Activated CD8-positive, alpha-beta memory T cell treated with anti-CD3 and anti-CD28 coated beads for 4 hours (primary cell): ENCODE data around the gene CYP4B1.

Experiments
- DNase-seq, 2 donors: peaks; one replicate each; pipeline ENCODE4 v3.0.0-alpha.2; 2020; ENCODE audit warnings: low read depth in 2 of 2

CYP4B1 gene

GRCh38 chr1:46797696-46798470 is 963 bp upstream of the CYP4B1 start:
- DNase-seq = no peak

DNA sequence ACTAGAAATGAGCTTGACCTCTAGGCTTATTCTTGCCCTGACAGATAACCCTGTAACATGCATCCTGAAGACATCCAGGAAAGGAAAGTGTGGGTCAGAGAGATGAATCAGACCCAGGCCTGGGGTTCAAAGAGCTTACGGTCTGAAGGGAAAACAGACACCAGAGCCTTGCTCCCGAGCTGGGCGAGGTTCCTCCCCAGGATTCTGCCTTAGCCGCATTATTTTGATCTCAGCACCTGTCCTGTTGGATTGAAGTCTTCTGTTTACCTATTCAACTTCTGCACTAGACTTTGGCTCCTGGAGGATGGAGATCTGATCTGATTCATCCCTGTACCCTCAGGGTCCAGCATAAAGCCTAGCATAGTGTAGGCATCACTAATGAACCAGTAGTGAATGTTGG is 1.9 kb downstream of the CYP4B1 start:
- DNase-seq = no peak

DNA sequence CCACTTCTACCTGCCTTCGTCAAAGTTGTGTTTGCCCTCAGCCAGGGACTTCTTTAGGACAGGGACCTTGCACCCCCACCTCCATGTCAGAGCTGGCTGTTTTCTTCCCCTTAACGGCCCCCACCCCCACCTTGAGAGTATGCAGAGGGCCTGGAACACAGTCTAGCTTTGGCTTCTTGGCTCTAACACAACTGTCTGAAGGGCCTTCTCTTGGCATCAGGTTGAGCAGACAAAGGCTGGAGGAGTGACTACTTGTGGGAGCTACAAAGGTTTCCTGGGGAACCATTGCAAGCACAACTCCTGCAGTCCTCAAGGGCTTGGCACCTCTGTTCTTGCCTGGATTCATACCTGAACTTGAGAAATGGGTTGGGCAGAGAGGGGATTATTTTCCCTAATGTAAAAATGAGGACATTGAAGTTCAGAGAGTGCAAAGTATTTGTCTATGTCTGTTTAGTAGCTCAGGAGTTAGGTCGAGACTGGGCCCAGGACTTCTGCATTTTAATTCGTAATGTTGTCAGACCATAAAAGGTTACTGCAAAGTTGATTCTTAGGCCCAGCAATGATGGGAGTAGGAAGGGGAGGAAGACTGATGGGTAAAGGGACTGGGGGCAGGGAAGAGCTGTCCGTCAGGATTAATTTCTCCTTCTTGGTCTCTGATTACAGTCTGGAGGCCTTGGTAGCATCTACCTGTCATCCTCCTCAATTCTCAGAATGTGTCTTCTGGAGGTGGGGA is 2.6 kb downstream of the CYP4B1 start:
- DNase-seq = no peak

DNA sequence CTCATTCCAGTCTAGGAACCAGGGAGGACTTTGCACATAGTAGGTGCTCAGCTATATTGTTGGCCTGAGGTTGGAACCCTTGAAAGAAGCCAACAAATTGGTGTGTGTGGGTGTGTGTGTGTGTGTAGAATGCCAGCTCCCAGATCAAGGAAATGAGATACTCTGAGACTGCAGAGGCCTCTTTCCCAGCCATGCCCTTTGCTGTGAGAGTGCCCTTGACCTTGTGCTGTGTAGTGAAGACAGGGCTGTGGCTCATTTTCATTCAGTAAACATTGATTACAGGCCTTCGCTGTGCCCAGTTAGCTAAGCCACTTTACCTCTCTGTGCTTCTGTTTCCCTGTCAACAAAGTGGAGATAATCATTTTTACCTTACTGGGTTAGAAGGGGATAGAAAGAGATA is 3.2 kb downstream of the CYP4B1 start:
- DNase-seq = no peak

DNA sequence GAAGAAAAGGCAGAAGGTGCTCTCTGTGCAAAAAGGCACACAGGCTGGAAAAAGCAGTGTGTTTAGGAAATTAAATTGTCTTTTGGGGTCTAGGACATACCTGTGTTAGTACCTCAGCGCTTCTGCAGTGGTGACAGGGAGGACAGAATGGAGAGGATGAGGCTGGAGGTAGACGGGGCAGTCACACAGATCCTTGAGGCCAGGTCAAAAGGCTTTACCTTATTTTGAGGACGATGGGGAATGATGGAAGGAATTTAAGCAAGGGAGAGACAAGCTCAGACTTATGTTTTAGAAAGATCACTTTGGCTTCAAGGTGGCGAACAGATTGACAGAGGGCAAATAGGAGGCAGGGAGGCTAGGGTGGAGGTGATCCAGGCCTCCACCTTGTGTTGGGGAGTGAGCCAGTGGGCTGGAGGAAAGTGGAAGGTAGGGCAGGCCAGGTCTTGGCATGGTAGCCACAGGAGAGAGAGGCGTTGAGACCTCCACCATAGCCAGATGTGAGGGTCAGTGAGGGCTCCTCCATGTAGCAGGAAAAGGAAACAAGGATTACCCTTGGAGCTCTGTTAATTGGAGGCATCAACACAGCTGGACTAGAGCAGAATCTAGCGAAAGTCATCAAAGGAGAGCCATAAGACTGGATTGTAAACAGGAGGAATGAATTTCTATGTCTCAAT is 4.2 kb downstream of the CYP4B1 start:
- no peak for DNase-seq

- no peak for DNase-seq
Measured at GRCh38 chr1:46804027-46804889, 5.4 kb downstream of the CYP4B1 start.

GRCh38 chr1:46804926-46805325 is 6.1 kb downstream of the CYP4B1 start:
- no peak for DNase-seq

- DNase-seq = no peak
Measured at GRCh38 chr1:46805755-46806154, 6.9 kb downstream of the CYP4B1 start.

DNA sequence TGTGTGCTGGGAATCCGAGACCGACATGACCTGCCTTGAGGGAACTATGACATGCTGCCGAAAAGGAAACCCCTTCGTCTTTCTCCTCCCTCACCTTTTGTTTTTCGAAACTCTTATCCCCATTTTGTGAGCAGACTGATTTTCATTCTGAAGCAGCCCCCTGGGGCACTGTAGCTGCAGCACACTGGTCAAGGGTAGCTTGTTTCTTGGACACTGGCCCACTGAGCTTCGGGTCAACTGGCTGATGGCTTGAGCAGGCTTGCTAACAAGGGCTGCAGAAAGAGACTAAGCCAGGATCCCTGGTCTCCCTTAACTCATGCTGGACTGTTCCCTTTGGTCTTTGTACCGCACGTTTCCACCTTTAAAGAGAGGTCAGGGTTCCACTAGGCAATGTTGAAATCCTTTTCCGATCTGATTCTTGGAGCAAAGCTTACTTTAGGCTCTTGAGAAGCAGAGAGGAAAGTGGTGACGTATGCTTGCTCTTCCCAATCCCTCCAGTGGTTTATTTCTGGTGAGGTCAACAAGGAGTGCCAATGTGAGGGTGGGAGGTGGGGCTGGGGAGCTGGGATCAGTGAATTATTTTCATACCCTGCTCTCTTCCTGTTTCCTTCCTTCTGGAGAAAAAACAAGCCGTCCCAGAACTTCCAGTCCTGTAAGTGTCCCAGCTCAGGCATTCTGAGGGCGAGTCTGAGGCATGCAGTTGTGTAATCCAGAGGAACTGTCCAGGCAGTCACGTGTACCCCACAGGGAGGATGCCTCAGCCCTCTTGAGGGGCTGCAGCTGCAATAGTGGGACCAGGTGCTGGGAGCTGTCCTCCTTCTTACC is 7.6 kb downstream of the CYP4B1 start:
- no peak for DNase-seq

- DNase-seq = no peak
Measured at GRCh38 chr1:46807046-46807972, 8.5 kb downstream of the CYP4B1 start.

DNA sequence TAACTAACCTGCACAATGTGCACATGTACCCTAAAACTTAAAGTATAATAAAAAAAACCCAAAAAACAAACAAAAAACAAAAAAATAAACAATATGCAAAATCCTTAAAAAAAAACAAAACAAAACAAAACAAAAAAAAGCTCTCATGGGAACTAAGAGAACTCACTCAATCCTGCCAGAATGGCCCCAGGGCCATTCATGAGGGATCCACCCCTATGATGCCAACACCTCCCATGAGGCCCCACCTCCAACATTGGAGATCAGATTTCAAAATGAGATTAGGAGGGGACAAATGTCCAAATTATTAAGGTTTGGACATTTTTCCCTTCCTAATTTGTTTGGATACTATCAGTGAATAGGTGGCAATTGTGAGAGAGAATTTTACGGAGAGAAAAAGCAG is 10.2 kb downstream of the CYP4B1 start:
- DNase-seq = no peak

- DNase-seq = no peak
Measured at GRCh38 chr1:46809904-46810303, 11.1 kb downstream of the CYP4B1 start.

- no peak for DNase-seq
Measured at GRCh38 chr1:46810596-46810995, 11.8 kb downstream of the CYP4B1 start.

DNA sequence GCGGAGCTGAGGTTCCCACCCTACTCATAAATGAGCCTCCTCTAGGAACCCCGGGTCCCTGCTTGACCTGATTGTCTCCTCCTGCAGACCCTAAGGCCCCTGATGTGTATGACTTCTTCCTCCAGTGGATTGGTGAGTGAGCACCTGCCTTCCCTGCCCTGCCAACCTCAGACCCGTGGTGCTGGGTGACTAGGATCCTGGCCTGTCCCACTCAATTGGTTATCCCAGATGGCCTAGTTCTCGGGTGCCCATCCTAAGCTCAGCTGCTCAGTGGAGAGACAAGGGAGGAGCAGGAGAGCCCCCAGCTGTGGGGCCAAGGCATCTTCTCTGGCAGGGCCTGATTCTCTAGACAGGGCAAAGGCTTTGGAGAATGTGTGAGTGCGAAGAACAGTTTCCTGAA is 12.2 kb downstream of the CYP4B1 start:
- no peak for DNase-seq

GRCh38 chr1:46812065-46812963 is 13.5 kb downstream of the CYP4B1 start:
- DNase-seq = no peak

GRCh38 chr1:46812996-46813857 is 14.4 kb downstream of the CYP4B1 start:
- DNase-seq = no peak

- DNase-seq = no peak
Measured at GRCh38 chr1:46813858-46814396, 15.1 kb downstream of the CYP4B1 start.

- DNase-seq = no peak
Measured at GRCh38 chr1:46815133-46815532, 16.3 kb downstream of the CYP4B1 start.
